Bone marrow (tissue), 2 donors: ENCODE results near the gene ADAMTS3.

Experiments used
- DNase-seq, 2 donors: peaks; one replicate each; lab custom pipeline; 2025; lab: John Stamatoyannopoulos, UW

The ADAMTS3 gene

GRCh38 chr4:72568959-72569718 lies at the start of gene ADAMTS3:
ADAMTS3 (minus strand) TSS chr4:72569221; CDS start chr4:72568762, 459 bp downstream.
- no peak for DNase-seq

GRCh38 chr4:72613959-72614358 lies 44.9 kb upstream of the ADAMTS3 start:
- no peak for DNase-seq

- DNase-seq: no peak
Measured at GRCh38 chr4:72606751-72607150, 37.7 kb upstream of the ADAMTS3 start.

- no peak for DNase-seq
Measured at GRCh38 chr4:72604324-72604723, 35.3 kb upstream of the ADAMTS3 start.

GRCh38 chr4:72602396-72603376 lies 33.7 kb upstream of the ADAMTS3 start:
- DNase-seq: no peak

GRCh38 chr4:72591547-72592454 lies 22.8 kb upstream of the ADAMTS3 start:
- DNase-seq: no peak

GRCh38 chr4:72587334-72587733 lies 18.3 kb upstream of the ADAMTS3 start:
- DNase-seq: no peak

- no peak for DNase-seq
Measured at GRCh38 chr4:72582853-72583252, 13.8 kb upstream of the ADAMTS3 start.

- no peak for DNase-seq
Measured at GRCh38 chr4:72577211-72577610, 8.2 kb upstream of the ADAMTS3 start.

GRCh38 chr4:72571337-72571736 lies 2.3 kb upstream of the ADAMTS3 start:
- DNase-seq: no peak

- DNase-seq: no peak
Measured at GRCh38 chr4:72569719-72570235, 756 bp upstream of the ADAMTS3 start.

- no peak for DNase-seq
Measured at GRCh38 chr4:72567821-72568675, 973 bp downstream of the ADAMTS3 start.

GRCh38 chr4:72567036-72567435 lies 2.0 kb downstream of the ADAMTS3 start:
- no peak for DNase-seq

GRCh38 chr4:72566464-72566972 lies 2.5 kb downstream of the ADAMTS3 start:
- DNase-seq: no peak

GRCh38 chr4:72564789-72565188 lies 4.2 kb downstream of the ADAMTS3 start:
- no peak for DNase-seq

GRCh38 chr4:72564184-72564583 lies 4.8 kb downstream of the ADAMTS3 start:
- no peak for DNase-seq

- no peak for DNase-seq
Measured at GRCh38 chr4:72558655-72559054, 10.4 kb downstream of the ADAMTS3 start.

- no peak for DNase-seq
Measured at GRCh38 chr4:72557021-72557420, 12.0 kb downstream of the ADAMTS3 start.

- no peak for DNase-seq
Measured at GRCh38 chr4:72555377-72555831, 13.6 kb downstream of the ADAMTS3 start.
